Smooth muscle cell of the coronary artery (primary cell): Measurements from ENCODE around the gene PLEKHM1. TPM values are rescaled to one million over a fixed set of nuclear protein-coding genes. Genes with fewer than 3 reads are reported as not detected.

Source experiments
- total RNA-seq: library from RNA; depleted of rRNA; stranded (reverse); fragments of >200 nt; gene quantifications from 2 replicates; pipeline ENCODE4 v1.2.3, GENCODE V29; 2014; ENCODE audit warnings: low replicate concordance

PLEKHM1 gene
- total RNA-seq, result 10.4 and 41.9 TPM in 2 replicates

GRCh38 chr17:45490615-45491433 lies at the start of gene PLEKHM1:
Gene PLEKHM1 (minus strand): TSS chr17:45490721. CDS start chr17:45482484, 8,237 bp downstream.

DNA sequence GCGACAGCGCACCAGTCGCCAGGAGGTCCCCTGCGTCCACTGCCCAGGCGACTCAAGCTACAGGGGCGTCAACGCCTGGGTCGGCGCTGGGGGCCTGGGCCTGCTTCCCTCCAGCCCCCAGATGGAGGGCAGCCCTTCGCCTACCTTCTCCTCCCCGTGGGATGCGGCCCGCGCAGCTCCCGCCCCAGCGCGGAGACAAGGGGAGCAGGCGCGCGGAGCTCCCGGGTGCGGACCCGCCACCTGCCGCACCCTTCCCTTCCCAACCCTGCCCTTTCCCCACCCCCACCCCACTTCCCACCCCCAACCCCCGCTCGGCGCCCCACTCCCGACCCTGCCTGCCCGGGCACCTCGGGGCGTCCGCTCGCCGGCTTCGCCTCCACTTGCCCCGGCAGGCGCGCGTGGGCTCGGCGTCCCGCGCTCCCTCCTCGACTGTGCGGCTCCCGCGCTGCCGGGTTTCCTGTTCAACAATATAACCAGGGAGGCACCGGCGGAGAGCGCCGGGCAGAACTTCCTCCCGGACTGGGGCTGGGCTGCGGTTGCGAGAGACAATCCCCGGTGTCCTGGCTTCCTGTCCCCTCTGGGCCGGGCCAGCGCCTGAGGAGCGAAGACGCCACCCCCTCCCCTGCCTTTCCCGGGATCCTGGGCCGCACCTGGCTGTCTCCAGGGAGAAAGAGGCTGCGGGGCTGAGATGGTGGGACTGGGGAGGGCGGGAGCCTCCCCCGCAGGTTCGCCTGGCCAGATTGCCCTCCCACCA lies 57.9 kb downstream of the PLEKHM1 start, which contains the start of gene ARHGAP27:
Gene ARHGAP27, minus strand, starts transcription at position 466 of the 754 bp plus-strand sequence. CDS start 2,591 bp downstream, outside the sequence.

Other genes starting within 250 kb of the PLEKHM1 start
- gene SPATA32, start 228.6 kb downstream of the PLEKHM1 start, total RNA-seq, result not detected in 2 replicates
- gene MAP3K14, start 173.7 kb downstream of the PLEKHM1 start, total RNA-seq, result 1.4 and 1.7 TPM in 2 replicates
- gene ARHGAP27, start 57.9 kb downstream of the PLEKHM1 start, total RNA-seq, result 1.1 and 2.3 TPM in 2 replicates